PC-9 (cell line): ENCODE results near the gene MACROD1.

Source experiments
- EZH2 ChIP-seq: fragments of 200-600 bp; sonication (generic); IDR thresholded peaks from 2 replicates; pipeline ENCODE4 v1.8.0; 2017; ENCODE audit warnings: antibody characterized with exemption, low read depth
- TF ChIP-seq, protein P1 (sequence below): fragments of 200-600 bp; sonication (generic); conservative IDR thresholded peaks from 2 replicates; pipeline ENCODE4 v1.6.1; 2017; ENCODE audit warnings: mixed run types, antibody characterized with exemption, mild to moderate bottlenecking, moderate library complexity

DNA sequence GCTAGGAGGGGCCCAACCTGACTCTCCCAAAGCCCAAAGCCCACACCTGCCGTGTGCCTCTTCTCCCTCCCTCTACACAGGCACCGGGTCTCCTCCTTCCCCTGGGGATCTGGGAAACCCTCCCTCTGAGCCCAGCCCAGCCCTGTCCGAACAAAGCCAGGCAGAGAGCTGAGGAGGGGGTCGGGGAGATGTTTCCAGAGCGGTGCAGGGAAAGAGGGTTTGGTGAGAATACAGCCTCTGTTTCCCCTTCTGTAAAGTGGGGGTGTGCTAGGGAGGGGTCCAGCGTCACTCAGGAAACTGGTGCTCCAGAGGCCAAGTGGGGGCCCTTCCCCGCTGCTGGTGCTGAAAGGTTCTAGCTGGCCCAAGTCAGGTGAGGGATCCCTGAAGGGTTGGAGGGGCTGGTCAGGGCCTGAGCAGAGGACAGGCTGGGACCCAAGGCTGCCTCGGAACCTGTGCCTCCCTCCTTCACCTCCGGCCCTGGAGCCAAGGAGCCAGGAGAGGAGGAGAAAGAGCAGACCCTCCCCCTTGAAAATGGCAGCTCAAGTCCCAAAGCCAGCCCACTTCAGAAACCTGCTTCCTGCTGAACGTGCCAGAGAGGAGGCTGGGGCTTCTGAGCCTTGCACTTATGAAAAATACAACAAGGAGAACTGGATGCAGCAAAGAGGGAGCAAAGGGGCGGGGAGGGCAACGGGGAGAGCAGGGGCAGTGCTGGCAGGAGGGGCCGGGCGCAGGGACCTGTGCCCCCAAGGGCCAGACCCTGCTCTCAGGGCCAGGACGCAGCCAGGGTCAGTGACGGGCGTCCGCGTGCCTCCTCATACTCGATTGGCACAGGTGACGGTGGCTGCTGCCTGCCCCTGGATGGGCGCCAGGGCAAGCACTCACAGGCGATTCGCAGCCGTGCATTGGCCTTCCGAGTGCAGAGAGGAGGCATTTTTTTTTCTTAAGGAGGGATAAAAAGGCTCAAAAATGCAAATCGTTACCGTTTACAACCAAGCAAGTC is 43.2 kb downstream of the MACROD1 start:
- TF ChIP-seq, protein P1, sequence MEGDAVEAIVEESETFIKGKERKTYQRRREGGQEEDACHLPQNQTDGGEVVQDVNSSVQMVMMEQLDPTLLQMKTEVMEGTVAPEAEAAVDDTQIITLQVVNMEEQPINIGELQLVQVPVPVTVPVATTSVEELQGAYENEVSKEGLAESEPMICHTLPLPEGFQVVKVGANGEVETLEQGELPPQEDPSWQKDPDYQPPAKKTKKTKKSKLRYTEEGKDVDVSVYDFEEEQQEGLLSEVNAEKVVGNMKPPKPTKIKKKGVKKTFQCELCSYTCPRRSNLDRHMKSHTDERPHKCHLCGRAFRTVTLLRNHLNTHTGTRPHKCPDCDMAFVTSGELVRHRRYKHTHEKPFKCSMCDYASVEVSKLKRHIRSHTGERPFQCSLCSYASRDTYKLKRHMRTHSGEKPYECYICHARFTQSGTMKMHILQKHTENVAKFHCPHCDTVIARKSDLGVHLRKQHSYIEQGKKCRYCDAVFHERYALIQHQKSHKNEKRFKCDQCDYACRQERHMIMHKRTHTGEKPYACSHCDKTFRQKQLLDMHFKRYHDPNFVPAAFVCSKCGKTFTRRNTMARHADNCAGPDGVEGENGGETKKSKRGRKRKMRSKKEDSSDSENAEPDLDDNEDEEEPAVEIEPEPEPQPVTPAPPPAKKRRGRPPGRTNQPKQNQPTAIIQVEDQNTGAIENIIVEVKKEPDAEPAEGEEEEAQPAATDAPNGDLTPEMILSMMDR = no peak
- TF ChIP-seq EZH2 = no peak
